ENCODE data around the gene NCKAP5. TPM values are rescaled to one million over a fixed set of nuclear protein-coding genes. Genes with fewer than 3 reads are reported as not detected.

Gene NCKAP5
- polyA plus RNA-seq, 3 donors: not detected

GRCh38 chr2:133569286-133569830 is 1.1 kb upstream of the NCKAP5 start:
- Histone ChIP-seq H3K79me2 (ENCODE audit: insufficient read depth, low read length) (no peaks in the 10 kb centered on the region), H3K9ac (ENCODE audit: insufficient read depth, low read length, poor library complexity, severe bottlenecking) (no peak overlapping the region), H3K9me3 (replicated peaks in 1 of 2; ENCODE audit: control insufficient read depth in 1 of 2, insufficient read depth in 1 of 2, low read length in 2 of 2) (no peaks in the 10 kb centered on the region), H4K20me1 (ENCODE audit: insufficient read depth, low read length) (no peaks in the 10 kb centered on the region), H3K27me3 (ENCODE audit: control insufficient read depth in 2 of 2, insufficient read depth in 2 of 2, low read length in 2 of 2) (peaks cover 4 to 5% of the 10 kb centered on the region in 2 donors), H3K4me1 (ENCODE audit: control insufficient read depth in 1 of 2, insufficient read depth in 2 of 2, low read length in 2 of 2) (no peaks in the 10 kb centered on the region), H3K27ac (ENCODE audit: low read depth in 1 of 2, low read length in 2 of 2) (no peak overlapping the region), H3K4me2 (replicated peaks; ENCODE audit: extremely low read depth, low read length, poor library complexity, severe bottlenecking) (no peak overlapping the region), H3K36me3 (replicated peaks in 1 of 2; ENCODE audit: control insufficient read depth in 1 of 2, insufficient read depth in 2 of 2, low read length in 2 of 2) (no peaks in the 10 kb centered on the region), H3K4me3 (replicated peaks in 1 of 3; ENCODE audit: low read depth in 2 of 3, low read length in 3 of 3) (no peak overlapping the region), H2AFZ (ENCODE audit: insufficient read depth, low read depth, low read length, poor library complexity, severe bottlenecking) (no peak overlapping the region)
- Mint-ChIP-seq H3K27me3 (ENCODE audit: low read depth in 3 of 3) (peaks cover 15 to 18% (median 16%) of the 10 kb centered on the region in 3 donors), H3K36me3 (no peaks in the 10 kb centered on the region), H3K27ac (no peak overlapping the region), H3K9me3 (peaks cover 0 to 2% (median 0%) of the 10 kb centered on the region in 7 donors), H3K4me3 (no peak overlapping the region), H3K4me1 (no peaks in the 10 kb centered on the region)
- intact Hi-C loops (cut with micrococcal nuclease): no loop called here
- TF ChIP-seq CTCF (IDR thresholded peaks at IDR 0.05): no peak
- whole genome bisulfite sequencing (ENCODE audit: insufficient coverage): no CpG with 5 or more reads among the region's 4 CpGs
- no peak for DNase-seq

- Mint-ChIP-seq H3K27me3 (ENCODE audit: low read depth in 3 of 3) (peaks cover 15 to 16% (median 16%) of the 10 kb centered on the region in 3 donors), H3K27ac (no peak overlapping the region), H3K9me3 (peaks cover 0 to 2% (median 0%) of the 10 kb centered on the region in 7 donors), H3K36me3 (no peaks in the 10 kb centered on the region), H3K4me3 (no peak overlapping the region), H3K4me1 (no peaks in the 10 kb centered on the region)
- H3K4me1 ChIP-seq (ENCODE audit: control insufficient read depth in 1 of 2, insufficient read depth in 2 of 2, low read length in 2 of 2): no peaks in the 10 kb centered on the region
- no peak overlapping the region for H3K4me3 ChIP-seq (replicated peaks in 1 of 3; ENCODE audit: low read depth in 2 of 3, low read length in 3 of 3)
- no peak overlapping the region for H2AFZ ChIP-seq (ENCODE audit: insufficient read depth, low read depth, low read length, poor library complexity, severe bottlenecking)
- H3K9ac ChIP-seq (ENCODE audit: insufficient read depth, low read length, poor library complexity, severe bottlenecking): no peak overlapping the region
- WGBS (ENCODE audit: insufficient coverage): 80% methylated on average over 1 of the region's 5 CpGs
- no peak overlapping the region for H3K4me2 ChIP-seq (replicated peaks; ENCODE audit: extremely low read depth, low read length, poor library complexity, severe bottlenecking)
- no peaks in the 10 kb centered on the region for H3K79me2 ChIP-seq (ENCODE audit: insufficient read depth, low read length)
- no peaks in the 10 kb centered on the region for H4K20me1 ChIP-seq (ENCODE audit: insufficient read depth, low read length)
- no peak overlapping the region for H3K27ac ChIP-seq (ENCODE audit: low read depth in 1 of 2, low read length in 2 of 2)
- H3K9me3 ChIP-seq (replicated peaks in 1 of 2; ENCODE audit: control insufficient read depth in 1 of 2, insufficient read depth in 1 of 2, low read length in 2 of 2): no peaks in the 10 kb centered on the region
- DNase-seq: no peak
- intact Hi-C loops (cut with micrococcal nuclease): no loop called here
- no peaks in the 10 kb centered on the region for H3K36me3 ChIP-seq (replicated peaks in 1 of 2; ENCODE audit: control insufficient read depth in 1 of 2, insufficient read depth in 2 of 2, low read length in 2 of 2)
- no peak for TF ChIP-seq CTCF (IDR thresholded peaks at IDR 0.05)
- peaks cover 4 to 5% of the 10 kb centered on the region in 2 donors for H3K27me3 ChIP-seq (ENCODE audit: control insufficient read depth in 2 of 2, insufficient read depth in 2 of 2, low read length in 2 of 2)
Observed at GRCh38 chr2:133568598-133568997, 335 bp upstream of the NCKAP5 start.
